Measurements from ENCODE around the gene DIPK2B.

DIPK2B gene

GRCh38 chrX:45228126-45228525, 27.4 kb upstream of the DIPK2B start:
- H3K4me3 ChIP-seq (ENCODE audit: low read length), result no peak overlapping the region
- TF ChIP-seq, protein P1, sequence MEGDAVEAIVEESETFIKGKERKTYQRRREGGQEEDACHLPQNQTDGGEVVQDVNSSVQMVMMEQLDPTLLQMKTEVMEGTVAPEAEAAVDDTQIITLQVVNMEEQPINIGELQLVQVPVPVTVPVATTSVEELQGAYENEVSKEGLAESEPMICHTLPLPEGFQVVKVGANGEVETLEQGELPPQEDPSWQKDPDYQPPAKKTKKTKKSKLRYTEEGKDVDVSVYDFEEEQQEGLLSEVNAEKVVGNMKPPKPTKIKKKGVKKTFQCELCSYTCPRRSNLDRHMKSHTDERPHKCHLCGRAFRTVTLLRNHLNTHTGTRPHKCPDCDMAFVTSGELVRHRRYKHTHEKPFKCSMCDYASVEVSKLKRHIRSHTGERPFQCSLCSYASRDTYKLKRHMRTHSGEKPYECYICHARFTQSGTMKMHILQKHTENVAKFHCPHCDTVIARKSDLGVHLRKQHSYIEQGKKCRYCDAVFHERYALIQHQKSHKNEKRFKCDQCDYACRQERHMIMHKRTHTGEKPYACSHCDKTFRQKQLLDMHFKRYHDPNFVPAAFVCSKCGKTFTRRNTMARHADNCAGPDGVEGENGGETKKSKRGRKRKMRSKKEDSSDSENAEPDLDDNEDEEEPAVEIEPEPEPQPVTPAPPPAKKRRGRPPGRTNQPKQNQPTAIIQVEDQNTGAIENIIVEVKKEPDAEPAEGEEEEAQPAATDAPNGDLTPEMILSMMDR (conservative IDR thresholded peaks at IDR 0.05; ENCODE audit: low read length), result no peak
- no peak for DNase-seq (ENCODE audit: low read depth)

DNA sequence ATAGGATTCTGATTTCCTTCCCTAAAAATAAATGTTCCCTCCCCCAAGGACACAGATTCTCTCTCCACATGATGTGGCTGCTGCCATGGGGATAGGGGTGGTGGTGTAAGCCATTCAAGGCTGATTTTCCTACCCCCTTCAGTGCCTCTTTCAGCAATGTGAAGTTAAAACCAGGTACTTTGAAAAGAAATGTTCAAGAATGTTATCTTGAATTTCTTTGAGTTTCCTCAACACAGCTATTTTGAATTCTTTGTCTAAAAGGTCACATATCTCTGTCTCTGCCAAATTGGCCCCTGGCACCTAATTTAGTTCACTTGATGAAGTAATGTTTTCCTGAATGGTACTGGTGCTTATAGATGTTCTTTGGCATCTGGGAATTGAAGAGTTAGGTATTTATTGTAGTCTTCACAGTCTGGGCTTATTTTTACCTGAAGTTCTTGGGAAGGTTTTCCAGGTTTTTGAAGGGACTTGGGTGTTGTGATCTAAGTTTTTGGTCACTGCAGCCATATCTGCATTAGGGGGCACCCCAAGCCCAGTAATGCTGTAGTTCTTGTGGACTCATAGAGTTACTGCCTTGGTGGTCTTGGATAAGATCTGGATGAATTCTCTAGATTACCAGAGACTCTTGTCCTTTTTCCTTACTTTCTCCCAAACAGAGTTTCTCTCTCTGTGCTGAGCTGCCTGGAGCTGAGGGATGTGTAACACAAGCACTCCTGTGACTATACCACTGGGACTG, 7.6 kb upstream of the DIPK2B start:
- TF ChIP-seq, protein P1 (conservative IDR thresholded peaks at IDR 0.05; ENCODE audit: low read length), result no peak
- DNase-seq (ENCODE audit: low read depth), result no peak
- H3K4me3 ChIP-seq (ENCODE audit: low read length), result no peak overlapping the region

GRCh38 chrX:45202171-45202570, 1.5 kb upstream of the DIPK2B start:
- no peak for DNase-seq (ENCODE audit: low read depth)
- TF ChIP-seq, protein P1 (conservative IDR thresholded peaks at IDR 0.05; ENCODE audit: low read length), result no peak
- no peak overlapping the region for H3K4me3 ChIP-seq (ENCODE audit: low read length)

DNA sequence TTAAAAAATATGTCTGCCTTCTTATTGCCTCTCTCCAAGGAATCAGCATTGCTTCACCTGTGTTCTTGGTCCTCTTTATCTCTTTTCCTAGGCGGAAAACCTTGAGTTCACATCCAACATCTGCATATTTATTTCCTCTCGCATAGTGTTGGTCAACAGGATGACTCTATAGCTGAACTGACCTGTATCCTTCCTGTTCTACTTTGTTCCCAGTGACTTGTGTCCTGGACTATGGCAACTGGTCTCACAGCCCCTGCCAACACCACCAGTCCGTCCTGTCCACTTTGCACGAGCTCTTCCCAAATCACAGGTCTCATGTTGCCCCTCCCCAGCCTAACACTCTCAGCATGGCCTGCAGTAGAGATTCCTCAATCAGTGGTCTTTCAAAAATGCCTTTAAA, 2.0 kb downstream of the DIPK2B start:
- TF ChIP-seq, protein P1 (conservative IDR thresholded peaks at IDR 0.05; ENCODE audit: low read length), result no peak
- no peak overlapping the region for H3K4me3 ChIP-seq (ENCODE audit: low read length)
- no peak for DNase-seq (ENCODE audit: low read depth)

- H3K4me3 ChIP-seq (ENCODE audit: low read length), result no peak overlapping the region
- peak; percentile 22 for DNase-seq (ENCODE audit: low read depth)
- TF ChIP-seq, protein P1 (conservative IDR thresholded peaks at IDR 0.05; ENCODE audit: low read length), result no peak
Observed at GRCh38 chrX:45198301-45198700, 2.4 kb downstream of the DIPK2B start.

- DNase-seq (ENCODE audit: low read depth), result peak; percentile 44
- TF ChIP-seq, protein P1 (conservative IDR thresholded peaks at IDR 0.05; ENCODE audit: low read length), result no peak
Observed at GRCh38 chrX:45196701-45197100, 4.0 kb downstream of the DIPK2B start.

DNA sequence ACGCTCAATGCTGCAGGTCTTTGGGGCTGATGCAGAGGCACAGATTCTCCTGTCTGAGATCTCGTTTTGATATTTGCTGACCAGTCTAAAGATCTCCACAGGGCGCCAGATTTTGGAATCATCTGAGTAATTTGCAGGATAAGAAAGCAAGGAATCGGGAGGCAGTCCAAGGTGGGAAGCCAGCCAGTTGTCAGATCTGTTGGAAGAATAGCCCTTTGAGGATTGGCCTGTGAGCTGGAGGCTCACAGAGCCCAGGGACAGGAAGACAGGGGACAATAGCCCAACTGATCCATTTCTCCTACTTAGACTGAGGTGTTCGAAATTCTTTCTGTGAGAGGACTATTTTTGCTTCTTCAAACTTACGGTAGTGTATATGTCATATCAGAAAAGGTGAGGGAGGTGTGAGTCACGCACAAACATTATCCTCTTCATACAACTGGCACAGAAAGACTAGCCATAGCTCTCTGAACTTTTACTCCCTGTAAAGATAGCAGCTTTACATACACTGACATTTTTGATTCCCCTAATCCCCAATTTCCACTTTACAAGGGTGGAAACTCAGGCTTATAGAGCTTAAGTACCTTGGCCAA, 8.8 kb downstream of the DIPK2B start:
- no peak overlapping the region for H3K4me3 ChIP-seq (ENCODE audit: low read length)
- DNase-seq (ENCODE audit: low read depth), result no peak
- TF ChIP-seq, protein P1 (conservative IDR thresholded peaks at IDR 0.05; ENCODE audit: low read length), result no peak

More at GRCh38 chrX:45196701-45197100, 4.0 kb downstream of the DIPK2B start:
- no peak overlapping the region for H3K4me3 ChIP-seq (ENCODE audit: low read length)

All from AG10803 (cell line).